GM12892 (cell line): Measurements from ENCODE around the gene TLE3.

Experiments
- POLR2A ChIP-seq: IDR thresholded peaks from 2 replicates; pipeline ENCODE4 v1.6.1; 2011; ENCODE audit warnings: low read depth, low read length, control low read depth
- POLR2AphosphoS5 ChIP-seq: IDR thresholded peaks from 2 replicates; pipeline ENCODE4 v1.6.1; 2011; ENCODE audit warnings: low read depth, low read length, control low read depth
- TAF1 ChIP-seq: IDR thresholded peaks from 2 replicates; pipeline ENCODE4 v1.6.1; 2011; ENCODE audit warnings: low read depth, mild to moderate bottlenecking, control low read depth, low read length, borderline replicate concordance

DNA sequence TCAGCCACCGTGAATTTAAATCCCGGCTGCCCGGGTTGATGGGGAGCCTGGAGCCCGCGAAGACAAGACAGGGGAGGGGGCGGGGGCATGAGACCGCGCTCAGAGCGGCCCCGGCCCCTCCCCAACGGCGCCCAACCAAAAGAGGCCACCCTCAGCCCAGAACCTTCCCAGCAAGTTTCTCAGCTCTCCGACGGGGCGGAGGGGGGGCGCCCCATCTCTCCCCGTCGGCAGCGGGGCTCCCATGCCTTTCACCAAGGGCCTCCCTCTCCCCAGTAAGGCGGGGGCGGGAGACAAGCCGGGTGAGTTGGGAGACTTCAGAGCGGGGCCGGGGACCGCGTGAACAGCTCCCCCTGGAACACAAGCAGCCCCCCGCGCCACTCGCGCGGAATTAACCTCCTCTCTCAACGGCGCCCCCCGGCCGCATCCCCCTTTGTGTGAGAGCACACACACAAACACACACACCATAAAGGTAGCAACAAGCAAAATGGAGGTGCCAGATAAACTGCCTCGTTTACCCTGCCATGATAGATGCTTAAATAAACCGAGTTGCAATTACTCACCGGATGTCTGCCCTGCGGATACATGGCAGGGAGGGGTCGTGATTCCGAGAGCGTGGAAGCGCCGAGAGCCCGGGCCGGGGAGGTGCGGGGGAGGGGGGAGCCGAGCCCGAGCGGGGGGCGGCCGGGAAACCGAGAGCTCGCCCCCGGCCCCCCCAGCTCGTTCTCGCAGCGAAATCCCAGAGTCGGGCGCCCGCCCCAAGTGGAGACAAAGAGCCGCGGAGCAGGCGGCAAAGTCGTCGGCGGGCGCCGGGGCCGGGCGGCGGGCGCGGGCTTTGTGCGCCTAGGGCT is 1.3 kb downstream of the TLE3 start:
- TF ChIP-seq TAF1 (no peak), POLR2A (peak; percentile 24; the same call in 1 of the 2 replicates), POLR2AphosphoS5 (no peak)
